Kidney (tissue), 14 donors: Measurements from ENCODE around the gene GPR65. TPM values are rescaled to one million over a fixed set of nuclear protein-coding genes. Genes with fewer than 3 reads are reported as not detected.

Source experiments
- DNase-seq, 5 donors: peaks; one replicate each; pipeline ENCODE4 v3.0.0-alpha.2; 2013 to 2020
- FAIRE-seq: peaks from 2 replicates; lab custom pipeline; 2012; peaks lifted over from hg19 to GRCh38; lab: Jason Lieb, UNC
- H3K27ac ChIP-seq, 2 donors: one replicate each; pipeline ENCODE4 v1.7.0; 2013; ENCODE audit warnings: low read depth in 2 of 2, low read length in 2 of 2, inconsistent platforms in 1 of 2
- H3K27me3 ChIP-seq: one replicate; pipeline ENCODE4 v1.7.1; 2013; ENCODE audit warnings: low read length, inconsistent platforms; ENCODE audit not compliant: control insufficient read depth, insufficient read depth
- H3K36me3 ChIP-seq, 3 donors: one replicate each; pipeline versions ENCODE4 v1.7.0 to v1.7.1; 2013; ENCODE audit warnings: low read length in 3 of 3, control low read depth in 1 of 3, inconsistent platforms in 1 of 3; ENCODE audit not compliant: insufficient read depth in 3 of 3, control insufficient read depth in 2 of 3
- H3K4me1 ChIP-seq, 3 donors: one replicate each; pipeline versions ENCODE4 v1.7.0 to v1.7.1; 2013; ENCODE audit warnings: low read length in 3 of 3, inconsistent platforms in 1 of 3, low read depth in 1 of 3; ENCODE audit not compliant: control insufficient read depth in 2 of 3, insufficient read depth in 2 of 3
- H3K4me3 ChIP-seq, 3 donors: one replicate each; pipeline versions ENCODE4 v1.7.0 to v1.8.1; 2013; ENCODE audit warnings: low read length in 3 of 3, control low read depth in 1 of 3, inconsistent platforms in 1 of 3
- H3K9ac ChIP-seq, 3 donors: one replicate each; pipeline versions ENCODE4 v1.7.0 to v1.7.1; 2013; ENCODE audit warnings: low read length in 3 of 3, control low read depth in 1 of 3, inconsistent platforms in 1 of 3
- H3K9me3 ChIP-seq, 3 donors: one replicate each; pipeline versions ENCODE4 v1.7.0 to v1.7.1; 2013; ENCODE audit warnings: low read length in 3 of 3, control low read depth in 1 of 3, inconsistent platforms in 1 of 3; ENCODE audit not compliant: control insufficient read depth in 2 of 3, insufficient read depth in 1 of 3
- intact Hi-C: fragments of 100-400 bp; cut with DNase I; formaldehyde crosslinking; loops from one replicate; pipeline ENCODE4 v1.11.1; 2022
- polyA plus RNA-seq: library from polyadenylated mRNA; stranded (reverse); fragments of 350-450 nt; fragmentation: Illumina TruSeq; extraction: RNeasy Lipid Tissue Mini Kit (QIAGEN cat#74804); gene quantifications from one replicate; pipeline ENCODE4 v1.2.3, GENCODE V29; 2014; ENCODE audit warnings: low read depth, low replicate concordance; ENCODE audit not compliant: insufficient read depth
- total RNA-seq: library from RNA; stranded (reverse); fragmentation: NEBNext Ultra II Directional; extraction: Animal tissue kit (Norgen Biotek cat#: 25700); gene quantifications from one replicate; pipeline ENCODE4 v1.2.1, GENCODE V29; 2021
- TF ChIP-seq, protein P1 (sequence below): IDR thresholded peaks from 3 replicates; pipeline ENCODE4 v1.5.1; 2012; ENCODE audit warnings: mild to moderate bottlenecking, moderate library complexity, borderline replicate concordance; ENCODE audit not compliant: insufficient read depth; ENCODE audit errors: extremely low read depth
- donor health status: control.
- donor health status: control.
- donor health status: control.
- donor health status: control.
- donor health status: control.
- donor health status: DM: yes; HTN: yes; CAD: no.
- donor health status: Normal renal cell carcinoma (clear cell type).

Gene GPR65
- total and polyA plus RNA-seq, 2 donors from 2014 or later, result 0.62 to 3.8 TPM

DNA sequence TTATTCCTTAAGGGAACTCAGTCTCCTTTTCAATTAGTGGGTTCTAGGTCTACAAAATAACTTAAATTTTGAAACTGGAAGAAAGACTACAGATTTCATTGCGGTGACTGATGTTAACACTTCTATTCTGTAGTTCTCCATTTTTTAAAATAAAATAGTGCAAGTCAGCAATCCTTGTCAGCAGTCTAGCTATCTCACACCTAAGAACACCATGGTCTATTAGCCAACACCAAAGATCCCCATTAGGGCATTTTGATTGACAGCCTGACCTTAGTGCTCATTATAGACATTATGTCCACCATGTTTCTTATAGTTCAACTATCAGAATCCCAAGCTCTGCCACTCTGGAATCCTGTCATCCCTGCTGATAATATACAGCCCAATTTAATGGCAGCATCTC lies 27.4 kb downstream of the GPR65 start:
- H3K27me3 ChIP-seq, result no peaks in the 10 kb centered on the region
- no peak overlapping the region for H3K27ac ChIP-seq
- no peak for DNase-seq
- intact Hi-C loops, result no loop called here
- no peaks in the 10 kb centered on the region for H3K9me3 ChIP-seq
- H3K36me3 ChIP-seq, result no peaks in the 10 kb centered on the region
- TF ChIP-seq, protein P1, sequence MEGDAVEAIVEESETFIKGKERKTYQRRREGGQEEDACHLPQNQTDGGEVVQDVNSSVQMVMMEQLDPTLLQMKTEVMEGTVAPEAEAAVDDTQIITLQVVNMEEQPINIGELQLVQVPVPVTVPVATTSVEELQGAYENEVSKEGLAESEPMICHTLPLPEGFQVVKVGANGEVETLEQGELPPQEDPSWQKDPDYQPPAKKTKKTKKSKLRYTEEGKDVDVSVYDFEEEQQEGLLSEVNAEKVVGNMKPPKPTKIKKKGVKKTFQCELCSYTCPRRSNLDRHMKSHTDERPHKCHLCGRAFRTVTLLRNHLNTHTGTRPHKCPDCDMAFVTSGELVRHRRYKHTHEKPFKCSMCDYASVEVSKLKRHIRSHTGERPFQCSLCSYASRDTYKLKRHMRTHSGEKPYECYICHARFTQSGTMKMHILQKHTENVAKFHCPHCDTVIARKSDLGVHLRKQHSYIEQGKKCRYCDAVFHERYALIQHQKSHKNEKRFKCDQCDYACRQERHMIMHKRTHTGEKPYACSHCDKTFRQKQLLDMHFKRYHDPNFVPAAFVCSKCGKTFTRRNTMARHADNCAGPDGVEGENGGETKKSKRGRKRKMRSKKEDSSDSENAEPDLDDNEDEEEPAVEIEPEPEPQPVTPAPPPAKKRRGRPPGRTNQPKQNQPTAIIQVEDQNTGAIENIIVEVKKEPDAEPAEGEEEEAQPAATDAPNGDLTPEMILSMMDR, result no peak
- no peaks in the 10 kb centered on the region for H3K4me1 ChIP-seq
- FAIRE-seq, result no peak
- H3K9ac ChIP-seq, result no peak overlapping the region
- no peak overlapping the region for H3K4me3 ChIP-seq

- Histone ChIP-seq H3K9ac (no peak overlapping the region), H3K4me3 (no peak overlapping the region), H3K27ac (no peak overlapping the region), H3K36me3 (no peaks in the 10 kb centered on the region), H3K9me3 (no peaks in the 10 kb centered on the region), H3K4me1 (no peaks in the 10 kb centered on the region), H3K27me3 (no peaks in the 10 kb centered on the region)
- FAIRE-seq (no peak), DNase-seq (no peak)
- TF ChIP-seq, protein P1, result no peak
- intact Hi-C loops, result no loop called here
Measured at GRCh38 chr14:88034076-88034475, 29.1 kb downstream of the GPR65 start.

GRCh38 chr14:88036422-88036821 lies 31.5 kb downstream of the GPR65 start:
- Histone ChIP-seq H3K27me3 (no peaks in the 10 kb centered on the region), H3K9me3 (no peaks in the 10 kb centered on the region), H3K4me3 (no peak overlapping the region), H3K4me1 (no peaks in the 10 kb centered on the region), H3K27ac (no peak overlapping the region), H3K36me3 (no peaks in the 10 kb centered on the region), H3K9ac (no peak overlapping the region)
- TF ChIP-seq, protein P1, result no peak
- intact Hi-C loops, result no loop called here
- FAIRE-seq (no peak), DNase-seq (no peak)

- Histone ChIP-seq H3K4me3 (no peak overlapping the region), H3K9ac (no peak overlapping the region), H3K4me1 (no peaks in the 10 kb centered on the region), H3K9me3 (no peaks in the 10 kb centered on the region), H3K27me3 (no peaks in the 10 kb centered on the region), H3K27ac (no peak overlapping the region), H3K36me3 (no peaks in the 10 kb centered on the region)
- TF ChIP-seq, protein P1, result no peak
- FAIRE-seq (no peak), DNase-seq (no peak)
- intact Hi-C loops, result no loop called here
Measured at GRCh38 chr14:88037325-88037724, 32.4 kb downstream of the GPR65 start.
